H9 (cell line): ENCODE results near the gene NNT. TPM values are rescaled to one million over a fixed set of nuclear protein-coding genes. Genes with fewer than 3 reads are reported as not detected.

Experiments used
- DNase-seq: peaks from one replicate; pipeline ENCODE4 v3.0.0-alpha.2; 2017
- H2AFZ ChIP-seq: one replicate; pipeline ENCODE4 v1.6.1; 2013; ENCODE audit warnings: mild to moderate bottlenecking, low read length, control low read depth, moderate library complexity
- H2AK5ac ChIP-seq: 2 replicates; pipeline ENCODE4 v1.6.1; 2013; ENCODE audit warnings: low read length, control low read depth, mixed read lengths; ENCODE audit not compliant: insufficient read length
- H2BK120ac ChIP-seq: one replicate; pipeline ENCODE4 v1.6.1; 2013; ENCODE audit warnings: low read depth, mild to moderate bottlenecking, low read length, control low read depth, inconsistent platforms; ENCODE audit not compliant: poor library complexity, severe bottlenecking
- H2BK12ac ChIP-seq: 2 replicates; pipeline ENCODE4 v1.6.1; 2013; ENCODE audit warnings: low read length, control low read depth, mixed read lengths, low read depth; ENCODE audit not compliant: insufficient read length
- H2BK15ac ChIP-seq: 2 replicates; pipeline ENCODE4 v1.6.1; 2013; ENCODE audit warnings: low read depth, low read length, control low read depth
- H2BK20ac ChIP-seq: one replicate; pipeline ENCODE4 v1.6.1; 2013; ENCODE audit warnings: low read depth, mild to moderate bottlenecking, low read length, control low read depth, inconsistent platforms; ENCODE audit not compliant: poor library complexity, severe bottlenecking
- H2BK5ac ChIP-seq: 2 replicates; pipeline ENCODE4 v1.6.1; 2013; ENCODE audit warnings: low read length, control low read depth, mixed read lengths; ENCODE audit not compliant: insufficient read length
- H3K14ac ChIP-seq: 2 replicates; pipeline ENCODE4 v1.6.1; 2013; ENCODE audit warnings: low read length, control low read depth; ENCODE audit not compliant: insufficient read depth
- H3K18ac ChIP-seq: 2 replicates; pipeline ENCODE4 v1.6.1; 2013; ENCODE audit warnings: low read depth, mild to moderate bottlenecking, mixed read lengths, low read length, control low read depth; ENCODE audit not compliant: insufficient read length
- H3K23ac ChIP-seq: 2 replicates; pipeline ENCODE4 v1.6.1; 2013; ENCODE audit warnings: low read length, control low read depth, mixed read lengths, low read depth; ENCODE audit not compliant: insufficient read length
- H3K23me2 ChIP-seq: 2 replicates; pipeline ENCODE4 v1.6.1; 2013; ENCODE audit warnings: low read depth, mild to moderate bottlenecking, mixed read lengths, low read length, control low read depth; ENCODE audit not compliant: insufficient read length, poor library complexity, severe bottlenecking
- H3K27ac ChIP-seq: 2 replicates; pipeline ENCODE4 v1.5.1; 2013; ENCODE audit warnings: low read length, control low read depth, mixed read lengths, low read depth; ENCODE audit not compliant: insufficient read length
- H3K27me3 ChIP-seq: 2 replicates; pipeline ENCODE4 v1.6.1; 2013; ENCODE audit warnings: low read length, control low read depth, inconsistent platforms; ENCODE audit not compliant: insufficient read depth
- H3K4ac ChIP-seq: 2 replicates; pipeline ENCODE4 v1.6.1; 2013; ENCODE audit warnings: low read depth, mild to moderate bottlenecking, control low read depth, inconsistent platforms, low read length, moderate library complexity
- H3K4me1 ChIP-seq: 2 replicates; pipeline ENCODE4 v1.6.1; 2013; ENCODE audit warnings: low read length, control low read depth, inconsistent platforms; ENCODE audit not compliant: insufficient read depth
- H3K4me2 ChIP-seq: 2 replicates; pipeline ENCODE4 v1.6.1; 2013; ENCODE audit warnings: low read length, control low read depth, mixed read lengths; ENCODE audit not compliant: insufficient read length, insufficient read depth
- H3K56ac ChIP-seq: 2 replicates; pipeline ENCODE4 v1.6.1; 2013; ENCODE audit warnings: low read depth, mild to moderate bottlenecking, mixed read lengths, low read length, control low read depth; ENCODE audit not compliant: insufficient read length
- H3K79me1 ChIP-seq: 2 replicates; pipeline ENCODE4 v1.6.1; 2013; ENCODE audit warnings: low read depth, mild to moderate bottlenecking, moderate library complexity, low read length, control low read depth, inconsistent platforms; ENCODE audit not compliant: insufficient read depth, poor library complexity, severe bottlenecking
- H3K79me2 ChIP-seq: 2 replicates; pipeline ENCODE4 v1.6.1; 2013; ENCODE audit warnings: low read length, control low read depth, inconsistent platforms; ENCODE audit not compliant: insufficient read depth
- H3K9ac ChIP-seq: 2 replicates; pipeline ENCODE4 v1.6.1; 2013; ENCODE audit warnings: low read length, control low read depth, mixed read lengths; ENCODE audit not compliant: insufficient read length; ENCODE audit errors: extremely low read depth
- H3K9me3 ChIP-seq: one replicate; pipeline ENCODE4 v1.6.1; 2013; ENCODE audit warnings: low read depth, low read length, inconsistent platforms; ENCODE audit not compliant: control insufficient read depth
- H3T11ph ChIP-seq: one replicate; pipeline ENCODE4 v1.6.1; 2013; ENCODE audit warnings: mild to moderate bottlenecking, low read length, control low read depth, inconsistent platforms
- H4K20me1 ChIP-seq: one replicate; pipeline ENCODE4 v1.6.1; 2013; ENCODE audit not compliant: control insufficient read depth, insufficient read length, insufficient read depth
- H4K5ac ChIP-seq: 2 replicates; pipeline ENCODE4 v1.6.1; 2013; ENCODE audit warnings: low read depth, mild to moderate bottlenecking, mixed read lengths, low read length, control low read depth; ENCODE audit not compliant: insufficient read length
- H4K8ac ChIP-seq: replicated peaks from 2 replicates; pipeline ENCODE4 v1.6.1; 2013; ENCODE audit warnings: low read length, control low read depth, mixed read lengths, low read depth; ENCODE audit not compliant: insufficient read length
- H4K91ac ChIP-seq: 2 replicates; pipeline ENCODE4 v1.6.1; 2013; ENCODE audit warnings: low read depth, mild to moderate bottlenecking, moderate library complexity, mixed read lengths, low read length, control low read depth; ENCODE audit not compliant: insufficient read length
- H3K27ac Mint-ChIP-seq, 3 experiments: 2 replicates in 2 of 3; 3 replicates in 1 of 3; pipeline ENCODE4 v1.8.0; 2020 to 2021; ENCODE audit warnings: mixed read lengths in 3 of 3, mild to moderate bottlenecking in 1 of 3, moderate library complexity in 1 of 3
- H3K27me3 Mint-ChIP-seq: 2 replicates; pipeline ENCODE4 v1.8.0; 2021; ENCODE audit warnings: low read depth, mild to moderate bottlenecking, moderate library complexity, mixed read lengths
- H3K36me3 Mint-ChIP-seq, 3 experiments: 2 replicates in 2 of 3; 3 replicates in 1 of 3; pipeline ENCODE4 v1.8.0; 2020 to 2021; ENCODE audit warnings: low read depth in 3 of 3, mixed read lengths in 3 of 3; ENCODE audit not compliant: insufficient read depth in 1 of 3
- H3K4me1 Mint-ChIP-seq, 2 experiments: 2 replicates each; pipeline ENCODE4 v1.8.0; 2020; ENCODE audit warnings: mixed read lengths in 2 of 2
- H3K4me3 Mint-ChIP-seq, 2 experiments: 2 replicates in 1 of 2; 3 replicates in 1 of 2; pipeline ENCODE4 v1.8.0; 2020 to 2021; ENCODE audit warnings: mild to moderate bottlenecking in 2 of 2, mixed read lengths in 2 of 2, moderate library complexity in 1 of 2
- H3K9me3 Mint-ChIP-seq, 2 experiments: 2 replicates in 1 of 2; 3 replicates in 1 of 2; pipeline ENCODE4 v1.8.0; 2020; ENCODE audit warnings: mild to moderate bottlenecking in 2 of 2, mixed read lengths in 2 of 2, moderate library complexity in 1 of 2
- WGBS: extraction: QIAGEN DNeasy Blood & Tissue Kit; methylation state at CpG from one replicate; pipeline ENCODE4 v1.1.7; 2013; ENCODE audit warnings: missing lambda C conversion rate, low lambda C conversion rate, mixed read lengths; ENCODE audit not compliant: insufficient read length; ENCODE audit errors: extremely low coverage; 5-methylcytosine and 5-hydroxymethylcytosine counted together
- total RNA-seq: library from RNA; stranded (reverse); gene quantifications from 2 replicates; pipeline ENCODE4 v1.2.1, GENCODE V29; 2021
- TF ChIP-seq, protein P1 (sequence below): fragments of 200-600 bp; sonication (generic); conservative IDR thresholded peaks from 3 replicates; pipeline ENCODE4 v1.8.0; 2021; ENCODE audit warnings: antibody characterized with exemption, mild to moderate bottlenecking

Gene NNT
- total RNA-seq, 1 experiment from 2014 or later, result 27.6 TPM

DNA sequence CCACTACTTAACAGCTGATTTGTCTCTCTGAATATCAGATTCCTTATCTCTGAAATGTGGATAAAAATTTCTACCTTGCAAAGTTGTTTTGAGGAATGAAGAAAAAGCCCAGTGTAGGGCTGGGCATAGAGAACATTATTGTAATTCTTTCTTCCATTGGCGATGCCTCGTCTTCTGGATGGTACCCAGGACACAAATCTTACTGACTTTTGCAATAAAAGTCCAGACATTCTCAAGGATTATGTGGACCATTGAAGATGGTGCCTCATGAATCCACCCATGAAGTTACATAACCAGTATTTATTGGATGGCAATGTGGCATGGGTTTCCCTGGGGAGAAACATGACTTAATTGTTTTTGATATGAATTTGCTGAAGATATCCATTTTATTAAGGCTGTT, 33.1 kb downstream of the NNT start:
- no peak overlapping the region for H3K27ac Mint-ChIP-seq
- H2BK15ac ChIP-seq, result no peak overlapping the region
- H3K4ac ChIP-seq, result no peak overlapping the region
- H3K36me3 Mint-ChIP-seq, result no peaks in the 10 kb centered on the region; a peak in 1 of 7 replicates
- H2AK5ac ChIP-seq, result no peak overlapping the region
- no peak overlapping the region for H4K8ac ChIP-seq
- H3K79me1 ChIP-seq, result no peaks in the 10 kb centered on the region
- no peak overlapping the region for H2BK120ac ChIP-seq
- no peaks in the 10 kb centered on the region for H3K9me3 Mint-ChIP-seq
- no peak overlapping the region for H3K18ac ChIP-seq
- no peaks in the 10 kb centered on the region for H3K23me2 ChIP-seq
- H2BK5ac ChIP-seq, result no peak overlapping the region
- no peak overlapping the region for H3K9ac ChIP-seq
- TF ChIP-seq, protein P1, sequence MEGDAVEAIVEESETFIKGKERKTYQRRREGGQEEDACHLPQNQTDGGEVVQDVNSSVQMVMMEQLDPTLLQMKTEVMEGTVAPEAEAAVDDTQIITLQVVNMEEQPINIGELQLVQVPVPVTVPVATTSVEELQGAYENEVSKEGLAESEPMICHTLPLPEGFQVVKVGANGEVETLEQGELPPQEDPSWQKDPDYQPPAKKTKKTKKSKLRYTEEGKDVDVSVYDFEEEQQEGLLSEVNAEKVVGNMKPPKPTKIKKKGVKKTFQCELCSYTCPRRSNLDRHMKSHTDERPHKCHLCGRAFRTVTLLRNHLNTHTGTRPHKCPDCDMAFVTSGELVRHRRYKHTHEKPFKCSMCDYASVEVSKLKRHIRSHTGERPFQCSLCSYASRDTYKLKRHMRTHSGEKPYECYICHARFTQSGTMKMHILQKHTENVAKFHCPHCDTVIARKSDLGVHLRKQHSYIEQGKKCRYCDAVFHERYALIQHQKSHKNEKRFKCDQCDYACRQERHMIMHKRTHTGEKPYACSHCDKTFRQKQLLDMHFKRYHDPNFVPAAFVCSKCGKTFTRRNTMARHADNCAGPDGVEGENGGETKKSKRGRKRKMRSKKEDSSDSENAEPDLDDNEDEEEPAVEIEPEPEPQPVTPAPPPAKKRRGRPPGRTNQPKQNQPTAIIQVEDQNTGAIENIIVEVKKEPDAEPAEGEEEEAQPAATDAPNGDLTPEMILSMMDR, result no peak
- H3K4me1 Mint-ChIP-seq, result peaks cover 5 to 6% of the 10 kb centered on the region in 2 experiments; a peak in 3 of 4 replicates
- H3K56ac ChIP-seq, result no peak overlapping the region
- H3K23ac ChIP-seq, result no peak overlapping the region
- no peaks in the 10 kb centered on the region for H3K4me1 ChIP-seq
- no peak overlapping the region for H4K5ac ChIP-seq
- H3K27me3 ChIP-seq, result no peaks in the 10 kb centered on the region
- no peak overlapping the region for H2AFZ ChIP-seq
- no CpG with 5 or more reads among the region's 2 CpGs for WGBS
- no peak overlapping the region for H4K91ac ChIP-seq
- no peak overlapping the region for H2BK20ac ChIP-seq
- H4K20me1 ChIP-seq, result no peaks in the 10 kb centered on the region
- H2BK12ac ChIP-seq, result no peak overlapping the region
- H3K9me3 ChIP-seq, result no peaks in the 10 kb centered on the region
- no peak overlapping the region for H3K27ac ChIP-seq
- no peak overlapping the region for H3T11ph ChIP-seq
- no peak for DNase-seq
- no peak overlapping the region for H3K4me3 Mint-ChIP-seq
- H3K4me2 ChIP-seq, result no peak overlapping the region
- no peaks in the 10 kb centered on the region for H3K27me3 Mint-ChIP-seq
- no peak overlapping the region for H3K14ac ChIP-seq
- H3K79me2 ChIP-seq, result no peaks in the 10 kb centered on the region
